Endothelial cell of umbilical vein (primary cell): ENCODE measurements around the gene EXOC1. TPM values are rescaled to one million over a fixed set of nuclear protein-coding genes. Genes with fewer than 3 reads are reported as not detected.

Experiments used
- BruUV-seq: library from RNA; stranded (reverse); fragments of 400-500 nt; replicated peaks from 2 replicates; lab custom pipeline; 2021; lab: Mats Ljungman, UMichigan
- CTCF ChIA-PET: fragments of 300-600, 350-600 bp; sonication (Branson Sonifier 250); formaldehyde crosslinking; loops from one replicate; lab custom pipeline; 2021; ENCODE audit warnings: antibody characterized with exemption, inconsistent platforms; lab: Charles Lee
- POLR2A ChIA-PET: fragments of 300-600, 350-600 bp; sonication (Branson Sonifier 250); formaldehyde crosslinking; loops from one replicate; lab custom pipeline; 2021; ENCODE audit warnings: antibody characterized with exemption, inconsistent platforms; lab: Charles Lee
- DNase-seq: peaks from one replicate; pipeline ENCODE4 v3.0.0-alpha.2; 2011; ENCODE audit warnings: low read depth, low spot score
- FAIRE-seq: peaks from 2 replicates; lab custom pipeline; 2011; peaks lifted over from hg19 to GRCh38; lab: Jason Lieb, UNC
- H2AFZ ChIP-seq: 2 replicates; pipeline ENCODE4 v1.6.0; 2012; ENCODE audit warnings: low read depth, low read length, control low read depth, inconsistent platforms
- H3K27ac ChIP-seq: 2 replicates; pipeline ENCODE4 v1.5.1; 2011; ENCODE audit warnings: low read depth, mild to moderate bottlenecking, control low read depth, low read length, moderate library complexity; ENCODE audit not compliant: insufficient read depth
- H3K27me3 ChIP-seq, 2 experiments: 2 replicates each; pipeline versions ENCODE4 v1.6.0 to v1.6.1; 2011; ENCODE audit warnings: low read length in 2 of 2, mixed read lengths in 1 of 2; ENCODE audit not compliant: control insufficient read depth in 2 of 2, insufficient read depth in 2 of 2
- H3K36me3 ChIP-seq, 2 experiments: 2 replicates in 1 of 2; 3 replicates in 1 of 2; pipeline ENCODE4 v1.5.1; 2011; ENCODE audit warnings: low read length in 2 of 2, mild to moderate bottlenecking in 1 of 2, moderate library complexity in 1 of 2; ENCODE audit not compliant: control insufficient read depth in 2 of 2, insufficient read depth in 2 of 2; ENCODE audit errors: extremely low read depth in 1 of 2
- H3K4me1 ChIP-seq: 3 replicates; pipeline ENCODE4 v1.5.1; 2011; ENCODE audit warnings: mild to moderate bottlenecking, low read length; ENCODE audit not compliant: control insufficient read depth, insufficient read depth; ENCODE audit errors: extremely low read depth
- H3K4me2 ChIP-seq: 2 replicates; pipeline ENCODE4 v1.6.1; 2011; ENCODE audit warnings: low read length, control low read depth, mixed read lengths; ENCODE audit not compliant: insufficient read depth
- H3K4me3 ChIP-seq, 3 experiments: fragments of 200-600 bp in 1 of 3; sonication (generic), shearing (Covaris generic) in 1 of 3; replicated peaks in 1 of 3; 2 replicates each; pipeline ENCODE4 v1.5.1; 2011 to 2016; ENCODE audit warnings: control low read depth in 3 of 3, low read length in 3 of 3, mild to moderate bottlenecking in 2 of 3, inconsistent platforms in 1 of 3, low read depth in 1 of 3, moderate library complexity in 1 of 3; ENCODE audit not compliant: insufficient read depth in 1 of 3
- H3K79me2 ChIP-seq: 2 replicates; pipeline ENCODE4 v1.6.0; 2012; ENCODE audit warnings: low read length, inconsistent platforms; ENCODE audit not compliant: control insufficient read depth, insufficient read depth
- H3K9ac ChIP-seq: replicated peaks from 2 replicates; pipeline ENCODE3; 2011; ENCODE audit warnings: low read length, control low read depth; ENCODE audit not compliant: insufficient read depth; ENCODE audit errors: extremely low read depth
- H3K9me1 ChIP-seq: replicated peaks from 3 replicates; pipeline ENCODE4 v1.6.0; 2011; ENCODE audit warnings: mild to moderate bottlenecking, low read length; ENCODE audit not compliant: control insufficient read depth, insufficient read depth; ENCODE audit errors: extremely low read depth
- H3K9me3 ChIP-seq: replicated peaks from 2 replicates; pipeline ENCODE4 v1.5.1; 2012; ENCODE audit warnings: low read length, inconsistent platforms; ENCODE audit not compliant: control insufficient read depth, insufficient read depth
- H4K20me1 ChIP-seq: replicated peaks from 2 replicates; pipeline ENCODE3; 2011; ENCODE audit warnings: mild to moderate bottlenecking, low read length; ENCODE audit not compliant: control insufficient read depth, insufficient read depth; ENCODE audit errors: extremely low read depth
- CTCF ChIP-seq, 2 donors: IDR thresholded peaks; 1 replicate in 1 of 2; 2 replicates in 1 of 2; pipeline ENCODE4 v1.5.1; 2011; ENCODE audit warnings: low read length in 2 of 2, mild to moderate bottlenecking in 2 of 2, moderate library complexity in 2 of 2, control low read depth in 1 of 2, inconsistent platforms in 1 of 2, low read depth in 1 of 2; ENCODE audit not compliant: insufficient read depth in 1 of 2; ENCODE audit errors: extremely low read depth in 1 of 2
- EZH2 ChIP-seq: IDR thresholded peaks from 2 replicates; pipeline ENCODE4 v1.6.1; 2012; ENCODE audit warnings: borderline replicate concordance, low read depth, mild to moderate bottlenecking, moderate library complexity, low read length, inconsistent platforms; ENCODE audit not compliant: severe bottlenecking
- FOS ChIP-seq: IDR thresholded peaks from 2 replicates; pipeline ENCODE4 v1.6.1; 2011; ENCODE audit warnings: mild to moderate bottlenecking, low read length, moderate library complexity, borderline replicate concordance; ENCODE audit not compliant: insufficient read depth
- GATA2 ChIP-seq: IDR thresholded peaks from 2 replicates; pipeline ENCODE4 v1.7.0; 2011; ENCODE audit warnings: low read depth, mild to moderate bottlenecking, moderate library complexity, mixed read lengths, low read length; ENCODE audit not compliant: insufficient read length, insufficient read depth
- JUN ChIP-seq: IDR thresholded peaks from 2 replicates; pipeline ENCODE4 v1.6.1; 2011; ENCODE audit warnings: borderline replicate concordance, low read depth; ENCODE audit not compliant: insufficient read length, insufficient read depth
- MYC ChIP-seq: IDR thresholded peaks from one replicate; pipeline ENCODE4 v1.6.1; 2011; ENCODE audit warnings: mild to moderate bottlenecking, low read depth, low read length
- POLR2A ChIP-seq: IDR thresholded peaks from 2 replicates; pipeline ENCODE4 v1.6.1; 2012; ENCODE audit warnings: low read depth, mild to moderate bottlenecking, control low read depth, low read length
- POLR2AphosphoS5 ChIP-seq: IDR thresholded peaks from 2 replicates; pipeline ENCODE4 v1.6.1; 2012; ENCODE audit warnings: low read depth, mild to moderate bottlenecking, control low read depth, low read length, moderate library complexity; ENCODE audit not compliant: insufficient read depth
- dilution Hi-C: fragments of 300-500 bp; cut with MboI; formaldehyde crosslinking; loops from one replicate; pipeline ENCODE4 v1.15.0; 2019; ENCODE audit warnings: low sequenced_read_pairs; ENCODE audit not compliant: extremely low pct_ligation_motif_present
- intact Hi-C: fragments of 100-400 bp; cut with micrococcal nuclease; formaldehyde crosslinking; loops from one replicate; pipeline ENCODE4 v1.10.0; 2022
- polyA plus RNA-seq, 4 experiments: library from polyadenylated mRNA; depleted of rRNA in 3 of 4; stranded (reverse) in 3 of 4; unstranded in 1 of 4; fragments of >200 nt; gene quantifications; 2 replicates each; pipeline versions ENCODE4 v1.2.1 to v1.2.3, GENCODE V29; 2011 to 2012; ENCODE audit warnings: missing spikeins in 1 of 4
- total RNA-seq: library from RNA; stranded (reverse); gene quantifications from 2 replicates; pipeline ENCODE4 v1.2.3, GENCODE V29; 2021
- TF ChIP-seq, protein P1 (sequence below): IDR thresholded peaks from 2 replicates; pipeline ENCODE4 v1.6.1; 2011; ENCODE audit not compliant: insufficient read depth, insufficient read length

The EXOC1 gene
- total and polyA plus RNA-seq, 2 donors (not counting 3 experiments of a cell fraction or from before 2014, with no cell fraction given), result 11.6 to 33.3 TPM

DNA sequence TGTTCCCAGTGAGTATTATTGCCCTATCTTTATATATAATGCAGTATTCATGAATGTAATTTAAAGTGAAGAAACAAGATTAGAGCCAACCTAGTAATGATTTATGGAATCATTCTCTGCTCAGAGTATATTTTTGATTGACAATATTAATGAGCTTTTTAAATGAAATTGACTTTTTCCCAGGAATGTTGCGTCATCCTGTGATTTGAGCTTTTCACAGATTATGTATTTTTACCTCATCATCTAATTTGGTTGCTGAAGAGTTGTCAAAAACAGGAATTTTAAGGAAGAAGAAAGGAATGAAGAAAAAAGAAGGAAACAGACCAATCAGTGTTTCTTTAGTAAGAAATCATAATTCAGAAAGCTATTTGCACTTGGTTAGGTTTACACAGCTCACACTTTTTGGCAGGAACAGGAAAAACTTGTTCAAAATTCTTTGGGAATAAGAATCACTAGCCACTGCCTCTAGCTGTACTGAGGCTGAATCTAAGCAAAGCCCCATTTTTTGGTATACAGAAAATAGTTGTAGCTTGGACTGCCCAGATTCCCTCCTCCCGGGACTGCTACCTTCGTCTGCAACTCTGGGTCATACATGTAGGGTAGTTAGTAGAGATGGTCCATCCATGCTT is 27.3 kb downstream of the EXOC1 start:
- Histone ChIP-seq H3K27ac (no peak overlapping the region), H3K79me2 (no peaks in the 10 kb centered on the region), H3K27me3 (no peaks in the 10 kb centered on the region), H3K4me1 (no peaks in the 10 kb centered on the region), H3K36me3 (peaks cover 10 to 14% of the 10 kb centered on the region in 2 experiments), H4K20me1 (no peaks in the 10 kb centered on the region), H3K9ac (no peak overlapping the region), H3K9me3 (no peaks in the 10 kb centered on the region), H2AFZ (no peak overlapping the region), H3K4me3 (no peak overlapping the region), H3K9me1 (no peaks in the 10 kb centered on the region), H3K4me2 (no peak overlapping the region)
- BruUV-seq, result no TSS peak
- dilution Hi-C loops, result no loop called here
- FAIRE-seq, result no peak
- DNase-seq, result no peak
- TF ChIP-seq JUN (no peak), CTCF (IDR thresholded peaks at IDR 0.05; ENCODE audit: extremely low read depth in 1 of 2, insufficient read depth in 1 of 2, low read depth in 1 of 2, low read length in 2 of 2) (no peak)
- POLR2A ChIA-PET, result no interaction called here
- intact Hi-C loops, result no loop called here
- CTCF ChIA-PET, result interaction anchor here (1.1 to 2.4 kb wide), 3 partner anchors 14 to 68 kb away, joined by 3 to 12 read pairs (median 4); partner anchors contain the start of gene CEP135

GRCh38 chr4:55884093-55884850 is 30.8 kb downstream of the EXOC1 start:
- Histone ChIP-seq H3K27me3 (no peaks in the 10 kb centered on the region), H3K4me1 (no peaks in the 10 kb centered on the region), H3K4me3 (no peak overlapping the region), H4K20me1 (no peaks in the 10 kb centered on the region), H3K4me2 (no peak overlapping the region), H3K79me2 (no peaks in the 10 kb centered on the region), H3K9me1 (no peaks in the 10 kb centered on the region), H3K36me3 (peaks cover 10% of the 10 kb centered on the region in 2 experiments), H3K9me3 (no peaks in the 10 kb centered on the region), H3K9ac (no peak overlapping the region), H3K27ac (no peak overlapping the region), H2AFZ (no peak overlapping the region)
- dilution Hi-C loops (no loop called here), intact Hi-C loops (no loop called here)
- no TSS peak for BruUV-seq
- DNase-seq, result no peak
- ChIA-PET CTCF (interaction anchor here (0.6 to 2.4 kb wide), 2 partner anchors 18 to 76 kb away, joined by 3 to 8 read pairs; no protein-coding TSS in a partner anchor), POLR2A (no interaction called here)
- no peak for FAIRE-seq
- TF ChIP-seq FOS (no peak), MYC (no peak), GATA2 (no peak), EZH2 (no peak), CTCF (IDR thresholded peaks at IDR 0.05; ENCODE audit: extremely low read depth in 1 of 2, insufficient read depth in 1 of 2, low read depth in 1 of 2, low read length in 2 of 2) (no peak), JUN (no peak), POLR2A (no peak), POLR2AphosphoS5 (no peak)
- TF ChIP-seq, protein P1, sequence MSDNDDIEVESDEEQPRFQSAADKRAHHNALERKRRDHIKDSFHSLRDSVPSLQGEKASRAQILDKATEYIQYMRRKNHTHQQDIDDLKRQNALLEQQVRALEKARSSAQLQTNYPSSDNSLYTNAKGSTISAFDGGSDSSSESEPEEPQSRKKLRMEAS, result no peak
